Activated naive CD4-positive, alpha-beta T cell treated with anti-CD3 and anti-CD28 coated beads for 36 hours (primary cell): ENCODE results near the gene CCL15. TPM values are rescaled to one million over a fixed set of nuclear protein-coding genes. Genes with fewer than 3 reads are reported as not detected.

Experiments
- CTCF ChIA-PET: fragments of 350-600 bp; sonication (Branson Sonifier 250); formaldehyde crosslinking; loops from one replicate; lab custom pipeline; 2021; ENCODE audit warnings: antibody characterized with exemption; lab: Charles Lee
- DNase-seq: peaks from one replicate; pipeline ENCODE4 v3.0.0-alpha.2; 2020
- H3K27ac Mint-ChIP-seq: one replicate; pipeline ENCODE4 v1.8.0; 2021; ENCODE audit warnings: mild to moderate bottlenecking, mixed read lengths
- H3K27me3 Mint-ChIP-seq: one replicate; pipeline ENCODE4 v1.8.0; 2021; ENCODE audit warnings: low read depth, mixed read lengths
- H3K36me3 Mint-ChIP-seq: one replicate; pipeline ENCODE4 v1.8.0; 2021; ENCODE audit warnings: low read depth, mixed read lengths
- H3K4me1 Mint-ChIP-seq: one replicate; pipeline ENCODE4 v1.8.0; 2021; ENCODE audit warnings: low read depth, mixed read lengths
- H3K4me3 Mint-ChIP-seq: one replicate; pipeline ENCODE4 v1.8.0; 2021; ENCODE audit warnings: mild to moderate bottlenecking, moderate library complexity, mixed read lengths
- H3K9me3 Mint-ChIP-seq: one replicate; pipeline ENCODE4 v1.8.0; 2021; ENCODE audit warnings: mixed read lengths
- intact Hi-C: fragments of 100-400 bp; cut with micrococcal nuclease; formaldehyde crosslinking; loops from one replicate; pipeline ENCODE4 v1.15.1; 2023
- total RNA-seq, 2 experiments: library from RNA; stranded (reverse); gene quantifications; one replicate each; pipeline ENCODE4 v1.2.3, GENCODE V29; 2021

Gene CCL15
- total RNA-seq, 2 experiments from 2014 or later = not detected

DNA sequence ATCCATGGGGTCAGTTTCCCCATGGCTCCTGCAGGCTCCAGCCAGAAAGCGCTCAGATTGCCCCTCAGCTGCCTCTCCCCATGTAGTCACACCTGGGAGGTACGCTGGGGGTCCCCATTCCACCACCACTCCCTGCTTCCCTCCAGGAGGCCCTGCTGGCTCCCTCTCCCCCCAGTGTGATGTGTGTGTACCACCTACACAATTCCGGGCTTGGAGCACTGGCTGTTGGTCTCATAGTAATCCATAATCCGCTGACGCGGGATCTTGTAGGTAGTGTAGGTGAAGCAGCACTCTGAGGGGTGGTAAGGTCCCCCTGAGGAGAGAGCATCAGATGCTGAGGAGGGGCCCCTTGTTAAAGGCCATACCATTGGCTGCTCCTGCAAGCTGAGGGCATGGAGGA is 17.2 kb downstream of the CCL15 start:
- no peak for DNase-seq
- Mint-ChIP-seq H3K27me3 (no peaks in the 10 kb centered on the region), H3K9me3 (peaks cover under 1% of the 10 kb centered on the region), H3K36me3 (no peaks in the 10 kb centered on the region), H3K27ac (no peak overlapping the region), H3K4me3 (no peak overlapping the region), H3K4me1 (no peaks in the 10 kb centered on the region)
- CTCF ChIA-PET = interaction anchor here (0.7 to 1.2 kb wide), 2 partner anchors 8 to 108 kb away, joined by 3 to 4 read pairs; no protein-coding TSS in a partner anchor
- intact Hi-C loops = no loop called here

DNA sequence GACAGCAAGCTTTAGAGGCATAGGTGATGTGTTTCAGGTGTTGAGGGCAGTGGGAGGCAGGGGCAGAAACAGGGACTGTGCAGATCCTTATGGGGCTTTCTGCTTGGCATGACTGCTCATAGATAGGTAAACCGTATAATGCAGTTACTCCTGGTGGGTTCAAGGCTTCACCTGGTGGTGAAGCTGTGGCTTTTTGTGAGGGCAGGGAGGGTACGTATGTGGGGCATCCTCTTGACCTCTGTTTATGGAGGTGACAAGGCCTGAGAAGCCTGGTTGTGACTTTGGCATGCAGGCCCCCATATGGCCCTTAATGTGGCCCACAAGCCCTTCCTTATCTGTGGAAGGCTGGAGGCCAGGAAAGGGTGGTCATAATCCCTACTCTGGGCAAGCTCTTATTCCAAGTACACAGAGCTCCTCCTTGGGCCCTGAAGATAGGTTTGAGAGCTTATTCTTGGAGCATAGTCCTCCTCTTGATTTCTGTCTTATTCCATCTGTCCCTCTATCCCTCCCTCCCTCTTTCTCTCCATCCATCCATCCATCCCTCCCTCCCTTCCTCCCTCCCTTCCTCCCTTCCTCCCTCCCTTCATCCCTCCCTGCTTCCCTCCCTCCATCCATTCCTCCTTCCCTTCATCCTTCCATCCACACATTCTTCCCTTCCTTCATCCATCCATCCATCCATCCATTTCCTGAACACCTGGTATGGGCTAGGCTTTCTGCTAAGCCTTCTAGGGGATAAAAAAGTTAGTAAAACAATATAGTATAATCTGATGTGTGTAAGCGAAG is 18.8 kb downstream of the CCL15 start:
- Mint-ChIP-seq H3K27ac (no peak overlapping the region), H3K4me1 (no peaks in the 10 kb centered on the region), H3K36me3 (no peaks in the 10 kb centered on the region), H3K27me3 (peaks cover 3% of the 10 kb centered on the region), H3K4me3 (no peak overlapping the region), H3K9me3 (no peaks in the 10 kb centered on the region)
- DNase-seq = no peak
- intact Hi-C loops = no loop called here
- CTCF ChIA-PET = interaction anchor here (0.6 to 2.4 kb wide), 7 partner anchors 13 to 167 kb away, joined by 3 to 19 read pairs (median 4); no protein-coding TSS in a partner anchor

DNA sequence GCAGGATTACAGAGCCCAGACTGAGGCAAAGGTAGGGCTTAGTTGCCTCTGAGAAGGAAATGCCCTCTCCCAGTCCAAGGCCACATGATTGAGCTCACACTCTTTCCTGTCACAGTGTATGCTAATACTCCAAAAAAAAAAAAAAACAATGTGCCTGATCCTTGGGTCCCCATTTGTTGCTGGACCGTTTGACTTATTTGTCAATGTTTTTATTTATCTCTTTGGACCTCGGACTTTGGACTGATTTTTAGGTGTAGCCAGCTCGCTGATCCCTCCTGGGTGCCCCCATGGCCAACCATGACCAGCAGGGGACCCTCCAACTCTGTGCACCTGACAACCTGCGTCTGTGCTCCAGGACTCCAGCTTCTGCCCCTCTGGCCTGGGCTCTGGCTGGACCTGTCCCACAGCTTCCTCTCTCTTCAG is 19.4 kb downstream of the CCL15 start:
- Mint-ChIP-seq H3K4me3 (no peak overlapping the region), H3K9me3 (no peaks in the 10 kb centered on the region), H3K36me3 (no peaks in the 10 kb centered on the region), H3K4me1 (no peaks in the 10 kb centered on the region), H3K27ac (no peak overlapping the region), H3K27me3 (peaks cover 4% of the 10 kb centered on the region)
- DNase-seq = peak; percentile 18
- intact Hi-C loops = no loop called here
- CTCF ChIA-PET = interaction anchor here (0.6 to 2.4 kb wide), 6 partner anchors 12 to 167 kb away, joined by 3 to 19 read pairs (median 6); no protein-coding TSS in a partner anchor

- Mint-ChIP-seq H3K27me3 (peaks cover 9% of the 10 kb centered on the region), H3K4me1 (no peaks in the 10 kb centered on the region), H3K36me3 (no peaks in the 10 kb centered on the region), H3K4me3 (no peak within 1 kb of the TSS), H3K27ac (no peak within 1 kb of the TSS), H3K9me3 (no peaks in the 10 kb centered on the region)
- CTCF ChIA-PET = interaction anchor here (2.0 to 2.4 kb wide), 2 partner anchors 11 to 168 kb away, joined by 8 to 19 read pairs; no protein-coding TSS in a partner anchor
- intact Hi-C loops = no loop called here
- no peak for DNase-seq
Observed at GRCh38 chr17:35981246-35981645, 20.1 kb downstream of the CCL15 start, which contains the start of gene CCL16. Gene CCL16 (minus strand): TSS chr17:35981497. CDS start chr17:35981420, 77 bp downstream.

DNA sequence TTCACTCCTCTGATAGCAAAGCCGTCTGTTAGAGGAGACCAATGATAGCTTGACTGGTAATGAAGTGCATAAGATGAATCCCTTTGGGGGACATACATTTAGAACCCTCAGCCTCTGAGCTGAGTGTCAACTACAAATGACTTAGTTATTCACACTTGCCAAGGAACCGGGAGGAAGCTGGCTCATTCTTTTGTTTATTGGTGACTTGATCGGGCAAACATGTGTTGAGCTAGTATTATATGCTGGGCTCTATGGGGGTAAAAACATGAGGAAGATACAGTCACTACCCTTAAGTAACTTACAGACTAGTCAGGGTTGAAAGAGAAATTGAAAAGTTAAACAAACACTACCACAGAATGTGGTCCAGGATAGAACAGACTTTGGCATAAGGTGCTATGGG is 23.0 kb downstream of the CCL15 start:
- CTCF ChIA-PET = interaction anchor here (0.6 to 13.9 kb wide), 5 partner anchors 9 to 169 kb away, joined by 3 to 285 read pairs (median 10); no protein-coding TSS in a partner anchor
- H3K4me3 Mint-ChIP-seq = no peak overlapping the region
- no peaks in the 10 kb centered on the region for H3K4me1 Mint-ChIP-seq
- no peaks in the 10 kb centered on the region for H3K36me3 Mint-ChIP-seq
- peaks cover 9% of the 10 kb centered on the region for H3K27me3 Mint-ChIP-seq
- no peaks in the 10 kb centered on the region for H3K9me3 Mint-ChIP-seq
- H3K27ac Mint-ChIP-seq = no peak overlapping the region
- no peak for DNase-seq
- intact Hi-C loops = no loop called here

GRCh38 chr17:35977509-35977908 is 23.8 kb downstream of the CCL15 start:
- CTCF ChIA-PET = interaction anchor here (0.6 to 13.9 kb wide), 5 partner anchors 8 to 170 kb away, joined by 3 to 285 read pairs (median 10); no protein-coding TSS in a partner anchor
- no peak overlapping the region for H3K4me3 Mint-ChIP-seq
- intact Hi-C loops = no loop called here
- H3K4me1 Mint-ChIP-seq = no peaks in the 10 kb centered on the region
- no peaks in the 10 kb centered on the region for H3K36me3 Mint-ChIP-seq
- no peak overlapping the region for H3K27ac Mint-ChIP-seq
- DNase-seq = no peak
- no peaks in the 10 kb centered on the region for H3K9me3 Mint-ChIP-seq
- H3K27me3 Mint-ChIP-seq = peaks cover 9% of the 10 kb centered on the region

- Mint-ChIP-seq H3K4me3 (no peak overlapping the region), H3K27me3 (peaks cover 11% of the 10 kb centered on the region), H3K36me3 (no peaks in the 10 kb centered on the region), H3K27ac (no peak overlapping the region), H3K9me3 (no peaks in the 10 kb centered on the region), H3K4me1 (no peaks in the 10 kb centered on the region)
- no peak for DNase-seq
- CTCF ChIA-PET = interaction anchor here (0.7 to 13.9 kb wide), 8 partner anchors 15 to 550 kb away, joined by 3 to 285 read pairs (median 4); no protein-coding TSS in a partner anchor
- intact Hi-C loops = no loop called here
Observed at GRCh38 chr17:35973333-35974260, 27.8 kb downstream of the CCL15 start.

- H3K9me3 Mint-ChIP-seq = no peaks in the 10 kb centered on the region
- H3K4me1 Mint-ChIP-seq = no peaks in the 10 kb centered on the region
- intact Hi-C loops = no loop called here
- H3K27me3 Mint-ChIP-seq = peaks cover 8% of the 10 kb centered on the region
- H3K36me3 Mint-ChIP-seq = no peaks in the 10 kb centered on the region
- H3K27ac Mint-ChIP-seq = no peak overlapping the region
- no peak overlapping the region for H3K4me3 Mint-ChIP-seq
- DNase-seq = no peak
- CTCF ChIA-PET = interaction anchor here (0.7 to 13.9 kb wide), 6 partner anchors 14 to 175 kb away, joined by 3 to 285 read pairs (median 6); no protein-coding TSS in a partner anchor
Observed at GRCh38 chr17:35972945-35973332, 28.4 kb downstream of the CCL15 start.

GRCh38 chr17:35972535-35972934 is 28.8 kb downstream of the CCL15 start:
- Mint-ChIP-seq H3K4me1 (no peaks in the 10 kb centered on the region), H3K36me3 (no peaks in the 10 kb centered on the region), H3K4me3 (no peak overlapping the region), H3K27ac (no peak overlapping the region), H3K27me3 (peaks cover 8% of the 10 kb centered on the region), H3K9me3 (no peaks in the 10 kb centered on the region)
- CTCF ChIA-PET = interaction anchor here (0.7 to 13.9 kb wide), 5 partner anchors 14 to 175 kb away, joined by 3 to 285 read pairs (median 7); no protein-coding TSS in a partner anchor
- no peak for DNase-seq
- intact Hi-C loops = no loop called here

GRCh38 chr17:35972066-35972465 is 29.3 kb downstream of the CCL15 start:
- CTCF ChIA-PET = interaction anchor here (13.9 kb wide), 1 partner anchor 175 kb away, joined by 285 read pairs; no protein-coding TSS in a partner anchor
- Mint-ChIP-seq H3K4me1 (no peaks in the 10 kb centered on the region), H3K27ac (no peak overlapping the region), H3K4me3 (no peak overlapping the region), H3K9me3 (no peaks in the 10 kb centered on the region), H3K36me3 (no peaks in the 10 kb centered on the region), H3K27me3 (peaks cover 8% of the 10 kb centered on the region)
- DNase-seq = no peak
- intact Hi-C loops = no loop called here

DNA sequence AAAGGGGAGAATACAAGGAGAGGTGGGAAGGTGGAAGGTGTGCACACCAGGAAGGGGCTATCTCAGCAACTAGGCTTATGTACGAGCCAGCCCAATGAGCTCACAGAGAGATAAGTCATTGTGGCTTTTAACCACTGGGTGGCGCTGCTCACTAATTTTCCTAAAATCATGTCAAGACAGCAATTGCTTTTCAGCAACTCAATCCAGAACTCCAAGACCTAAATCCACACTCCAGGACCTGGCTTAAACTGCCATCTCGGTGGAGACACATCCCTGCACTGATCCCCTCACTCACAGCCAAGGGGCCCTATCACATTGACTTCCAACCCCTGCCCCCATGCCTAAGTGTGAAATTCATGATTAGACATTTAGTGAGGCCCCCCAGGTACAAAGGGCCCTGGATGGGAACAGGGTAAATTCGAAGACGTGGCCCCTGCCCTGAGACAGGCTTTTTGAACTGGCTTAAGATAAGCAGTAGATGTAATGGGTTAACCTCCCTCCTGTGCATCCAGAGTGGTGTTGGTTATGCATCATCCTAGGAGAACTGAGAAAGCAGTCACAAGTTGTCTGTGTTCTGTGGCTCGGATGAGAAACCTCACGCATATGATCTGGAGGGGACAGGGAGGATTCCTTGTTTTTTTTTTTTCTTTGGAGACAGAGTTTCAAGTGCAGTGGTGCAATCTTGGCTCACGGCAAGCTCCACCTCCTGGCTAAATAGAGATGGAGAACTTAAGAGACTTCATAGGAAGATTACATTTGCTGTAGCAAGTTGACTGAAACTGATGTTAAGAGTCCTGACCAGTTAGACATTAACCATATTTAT is 31.6 kb downstream of the CCL15 start:
- intact Hi-C loops = loop anchor here (1.0 to 2.0 kb wide), 3 partner anchors 103 to 514 kb away; no protein-coding TSS in a partner anchor
- H3K27ac Mint-ChIP-seq = no peak overlapping the region

More for the DNA sequence above, 31.6 kb downstream of the CCL15 start:
- Mint-ChIP-seq H3K36me3 (no peaks in the 10 kb centered on the region), H3K9me3 (no peaks in the 10 kb centered on the region), H3K4me3 (no peak overlapping the region), H3K4me1 (no peaks in the 10 kb centered on the region), H3K27me3 (peaks cover 2% of the 10 kb centered on the region)
- peak; percentile 90 for DNase-seq
- CTCF ChIA-PET = interaction anchor here (0.6 to 13.9 kb wide), 26 partner anchors 8 to 513 kb away, joined by 3 to 285 read pairs (median 4); partner anchors contain the start of genes CCL16 and RDM1
